ENCODE results near the gene GNAL.

- TF ChIP-seq, protein P1, sequence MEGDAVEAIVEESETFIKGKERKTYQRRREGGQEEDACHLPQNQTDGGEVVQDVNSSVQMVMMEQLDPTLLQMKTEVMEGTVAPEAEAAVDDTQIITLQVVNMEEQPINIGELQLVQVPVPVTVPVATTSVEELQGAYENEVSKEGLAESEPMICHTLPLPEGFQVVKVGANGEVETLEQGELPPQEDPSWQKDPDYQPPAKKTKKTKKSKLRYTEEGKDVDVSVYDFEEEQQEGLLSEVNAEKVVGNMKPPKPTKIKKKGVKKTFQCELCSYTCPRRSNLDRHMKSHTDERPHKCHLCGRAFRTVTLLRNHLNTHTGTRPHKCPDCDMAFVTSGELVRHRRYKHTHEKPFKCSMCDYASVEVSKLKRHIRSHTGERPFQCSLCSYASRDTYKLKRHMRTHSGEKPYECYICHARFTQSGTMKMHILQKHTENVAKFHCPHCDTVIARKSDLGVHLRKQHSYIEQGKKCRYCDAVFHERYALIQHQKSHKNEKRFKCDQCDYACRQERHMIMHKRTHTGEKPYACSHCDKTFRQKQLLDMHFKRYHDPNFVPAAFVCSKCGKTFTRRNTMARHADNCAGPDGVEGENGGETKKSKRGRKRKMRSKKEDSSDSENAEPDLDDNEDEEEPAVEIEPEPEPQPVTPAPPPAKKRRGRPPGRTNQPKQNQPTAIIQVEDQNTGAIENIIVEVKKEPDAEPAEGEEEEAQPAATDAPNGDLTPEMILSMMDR (conservative IDR thresholded peaks at IDR 0.05; ENCODE audit: low read depth, low read length), result no peak
- TF ChIP-seq EZH2phosphoT487 (IDR thresholded peaks at IDR 0.05; ENCODE audit: borderline replicate concordance, low read length), result no peak
- TF ChIP-seq EZH2 (IDR thresholded peaks at IDR 0.05; ENCODE audit: low read length, unreplicated experiment), result no peak
Measured at GRCh38 chr18:11828786-11829432, 139.8 kb downstream of the GNAL start.
